Measurements from ENCODE around the gene SLC66A1. TPM values are rescaled to one million over a fixed set of nuclear protein-coding genes. Genes with fewer than 3 reads are reported as not detected.

Gene SLC66A1
- total RNA-seq, 1 experiment from 2014 or later = 49.6 TPM

DNA sequence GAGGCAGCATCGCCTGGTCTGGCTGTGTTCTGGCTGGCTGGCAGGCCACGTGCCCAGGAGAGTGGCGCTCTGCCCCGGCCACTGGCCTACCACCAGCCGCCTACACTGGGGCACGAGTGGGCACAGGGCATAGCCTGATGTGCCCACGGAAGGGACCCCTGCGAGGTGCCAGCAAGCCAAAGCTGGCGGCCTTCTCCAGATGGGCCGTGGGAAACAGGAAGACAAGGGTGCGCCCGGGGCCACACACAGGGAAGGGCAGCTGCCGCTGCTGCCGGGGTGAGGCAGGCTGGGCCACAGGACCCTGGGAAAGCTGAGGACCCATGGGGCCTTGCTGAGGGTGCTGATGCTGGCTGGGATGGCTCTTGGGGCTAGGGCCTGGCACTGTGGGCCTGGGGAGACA is 40.7 kb downstream of the SLC66A1 start:
- in situ Hi-C loops (cut with HindIII; ENCODE audit: low sequenced_read_pairs) = no loop called here
- DNase-seq (ENCODE audit: low spot score) = no peak

DNA sequence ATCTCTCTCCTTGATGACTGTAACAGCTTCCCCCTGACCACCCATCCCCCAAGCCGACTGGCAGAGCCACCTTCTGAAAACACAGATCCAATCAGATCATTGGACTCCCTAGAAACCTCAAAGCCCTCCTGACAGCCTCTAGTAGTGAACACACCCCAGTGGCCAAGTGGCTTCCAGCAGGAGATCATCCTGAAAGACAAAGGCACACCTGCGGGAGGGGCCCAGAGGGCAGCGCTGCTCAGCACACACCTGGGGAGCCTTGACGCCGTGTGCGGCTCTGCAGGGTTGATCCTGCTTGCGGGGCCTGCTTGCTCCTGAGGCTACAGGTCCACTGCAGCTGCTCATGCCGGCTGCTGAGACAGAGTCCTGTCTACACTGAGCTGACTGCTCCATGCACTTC is 41.5 kb downstream of the SLC66A1 start:
- no peak for DNase-seq (ENCODE audit: low spot score)
- in situ Hi-C loops (cut with HindIII; ENCODE audit: low sequenced_read_pairs) = no loop called here

DNA sequence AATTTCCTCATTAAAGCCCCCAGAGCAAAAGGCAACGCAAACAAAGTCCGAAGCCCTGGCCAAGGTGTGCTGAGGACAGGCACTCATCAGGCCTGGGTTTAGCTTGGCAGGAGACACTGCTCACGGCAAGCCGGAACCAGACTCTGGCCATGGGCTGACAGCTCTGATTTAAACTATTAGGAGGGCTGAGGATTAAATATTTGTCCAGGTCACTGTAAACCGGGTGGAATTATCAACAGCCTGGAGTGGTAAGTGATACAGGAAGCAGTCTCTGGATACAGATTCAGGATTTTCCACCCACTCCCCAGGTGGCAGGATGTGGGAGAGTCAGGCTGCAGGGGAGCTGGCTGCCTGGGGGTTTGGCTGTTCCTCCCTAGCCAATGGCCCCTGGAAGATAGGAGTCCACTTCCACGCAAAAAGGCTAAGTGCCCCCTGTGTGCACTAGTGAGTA is 42.4 kb downstream of the SLC66A1 start:
- in situ Hi-C loops (cut with HindIII; ENCODE audit: low sequenced_read_pairs) = no loop called here
- no peak for DNase-seq (ENCODE audit: low spot score)

DNA sequence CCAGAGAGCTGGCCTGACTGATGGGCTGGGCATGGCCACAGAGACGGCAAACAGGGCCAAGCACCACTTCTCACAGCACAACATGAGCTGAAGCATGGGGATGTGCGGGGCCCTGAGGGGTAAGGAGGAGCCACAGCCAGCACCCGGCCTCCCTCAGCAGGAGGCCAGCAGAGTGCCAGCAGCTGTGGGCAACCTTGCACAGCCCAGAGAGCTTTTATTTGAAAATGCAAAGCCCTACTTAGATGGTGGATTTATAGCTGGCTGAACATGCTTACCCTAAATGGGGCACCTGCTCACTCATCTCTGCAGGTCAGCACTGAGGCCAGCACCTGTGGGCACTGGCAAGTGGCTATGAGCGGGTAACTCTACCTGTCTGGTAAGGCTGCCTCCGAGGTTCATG is 44.1 kb downstream of the SLC66A1 start:
- in situ Hi-C loops (cut with HindIII; ENCODE audit: low sequenced_read_pairs) = no loop called here
- no peak for DNase-seq (ENCODE audit: low spot score)

DNA sequence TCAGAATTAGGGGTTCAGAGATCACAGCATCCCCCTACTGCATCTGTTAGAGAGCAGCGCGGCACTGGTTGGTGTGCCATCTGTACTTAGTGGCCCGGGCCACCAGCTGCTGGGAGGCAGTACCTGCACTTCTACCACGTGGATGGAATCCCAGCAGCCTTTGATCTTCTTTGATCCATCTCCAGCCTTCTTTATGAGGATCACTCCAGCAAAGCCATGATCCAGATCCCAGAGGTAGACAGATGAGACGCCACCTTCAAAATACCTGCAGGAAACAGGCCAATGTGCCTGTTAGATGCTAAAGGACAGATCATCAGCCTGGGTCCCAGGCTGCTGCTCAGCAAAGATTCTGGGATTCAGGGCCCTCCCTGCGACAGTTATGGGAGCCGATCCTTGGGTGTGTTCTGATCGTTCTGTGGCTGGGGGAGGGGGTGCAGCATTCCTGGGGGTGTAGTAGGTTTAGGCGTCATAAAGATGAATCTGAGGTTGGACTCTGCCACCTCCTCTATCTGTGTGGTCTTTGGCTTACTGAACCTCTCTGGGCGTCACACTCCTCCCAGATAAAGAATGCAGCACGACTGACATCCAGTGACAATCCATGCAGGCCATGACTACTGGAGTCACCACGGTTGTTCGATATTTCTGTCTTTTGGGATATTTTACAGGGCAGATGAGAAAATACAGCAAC is 45.3 kb downstream of the SLC66A1 start:
- in situ Hi-C loops (cut with HindIII; ENCODE audit: low sequenced_read_pairs) = no loop called here
- DNase-seq (ENCODE audit: low spot score) = no peak

DNA sequence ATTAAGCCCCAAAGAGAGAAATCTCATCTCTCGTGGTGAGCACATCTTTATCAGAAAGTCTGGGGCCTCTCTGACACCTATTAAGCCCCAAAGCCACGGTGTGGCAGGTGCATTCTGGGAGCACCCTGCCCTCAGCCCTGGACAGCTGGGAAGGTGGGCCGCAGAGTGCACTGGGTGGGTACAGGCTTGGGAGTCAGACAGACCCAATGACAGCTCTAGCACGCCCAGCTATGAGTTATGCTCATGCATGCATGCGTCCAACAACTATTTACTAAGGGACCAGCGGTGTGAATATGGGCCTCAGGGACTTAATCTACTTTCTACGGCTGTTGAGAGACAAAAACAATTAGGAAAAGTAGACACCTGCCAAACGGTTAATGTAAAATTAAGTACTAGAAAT is 46.6 kb downstream of the SLC66A1 start:
- in situ Hi-C loops (cut with HindIII; ENCODE audit: low sequenced_read_pairs) = no loop called here
- DNase-seq (ENCODE audit: low spot score) = no peak

DNA sequence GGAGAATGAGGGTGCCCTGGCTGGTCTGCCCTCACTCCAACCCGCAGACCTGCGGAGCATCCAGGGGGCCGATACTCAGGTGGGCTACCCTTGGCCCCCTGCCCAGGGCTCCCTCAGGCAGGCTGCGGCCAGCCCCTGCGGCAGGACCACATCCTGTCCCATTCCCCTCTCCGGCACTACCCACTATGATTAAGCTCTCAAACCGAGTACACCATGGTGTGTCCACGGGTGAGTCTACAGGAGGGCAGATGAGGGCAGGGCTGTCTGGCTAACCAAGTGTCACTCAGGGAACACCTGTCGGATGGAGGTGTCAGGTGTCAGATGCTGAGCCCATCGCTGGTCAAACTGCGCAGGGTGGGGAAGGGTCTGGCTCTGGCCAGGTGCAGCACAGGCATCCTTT is 47.2 kb downstream of the SLC66A1 start:
- in situ Hi-C loops (cut with HindIII; ENCODE audit: low sequenced_read_pairs) = no loop called here
- no peak for DNase-seq (ENCODE audit: low spot score)

DNA sequence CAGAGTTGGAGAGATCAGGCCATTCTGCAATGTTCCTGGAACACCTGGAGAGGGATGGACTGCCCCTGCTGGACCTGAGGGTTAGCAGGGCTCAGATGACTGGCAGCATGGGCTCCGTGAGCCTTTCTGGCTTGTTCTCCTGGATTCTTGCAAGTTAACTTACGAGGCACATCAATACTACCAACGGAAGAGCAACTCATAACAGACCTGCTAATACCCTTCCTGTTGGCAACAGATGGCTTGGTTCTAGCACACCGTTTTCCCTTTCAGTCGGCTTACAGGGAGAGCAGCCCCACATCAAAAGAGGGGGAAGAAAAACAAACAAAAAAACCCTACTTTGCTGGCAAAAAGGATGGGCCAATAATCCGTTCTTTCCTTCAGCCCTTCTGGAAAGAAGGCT is 47.9 kb downstream of the SLC66A1 start:
- in situ Hi-C loops (cut with HindIII; ENCODE audit: low sequenced_read_pairs) = no loop called here
- peak; percentile 77 for DNase-seq (ENCODE audit: low spot score)

DNA sequence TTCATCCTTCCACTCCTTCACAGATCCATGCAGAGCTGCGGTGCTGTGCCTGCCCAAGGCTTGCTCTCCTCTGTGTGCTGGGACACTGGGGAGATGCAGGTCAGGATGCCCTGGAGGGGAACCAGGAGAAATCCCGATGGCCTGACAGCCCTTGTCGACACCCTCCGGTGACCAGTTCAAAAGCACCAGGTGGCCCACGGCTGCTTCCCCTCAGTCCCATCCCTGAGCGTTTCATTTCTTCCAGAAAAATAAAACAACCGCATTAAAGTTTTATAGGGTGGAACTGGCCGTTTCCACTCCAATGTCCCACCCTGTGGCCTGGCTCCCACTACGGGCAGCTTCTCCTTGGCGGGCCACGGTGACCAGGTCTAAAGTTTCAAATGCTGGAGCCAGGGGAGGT is 48.3 kb downstream of the SLC66A1 start:
- in situ Hi-C loops (cut with HindIII; ENCODE audit: low sequenced_read_pairs) = no loop called here
- no peak for DNase-seq (ENCODE audit: low spot score)

DNA sequence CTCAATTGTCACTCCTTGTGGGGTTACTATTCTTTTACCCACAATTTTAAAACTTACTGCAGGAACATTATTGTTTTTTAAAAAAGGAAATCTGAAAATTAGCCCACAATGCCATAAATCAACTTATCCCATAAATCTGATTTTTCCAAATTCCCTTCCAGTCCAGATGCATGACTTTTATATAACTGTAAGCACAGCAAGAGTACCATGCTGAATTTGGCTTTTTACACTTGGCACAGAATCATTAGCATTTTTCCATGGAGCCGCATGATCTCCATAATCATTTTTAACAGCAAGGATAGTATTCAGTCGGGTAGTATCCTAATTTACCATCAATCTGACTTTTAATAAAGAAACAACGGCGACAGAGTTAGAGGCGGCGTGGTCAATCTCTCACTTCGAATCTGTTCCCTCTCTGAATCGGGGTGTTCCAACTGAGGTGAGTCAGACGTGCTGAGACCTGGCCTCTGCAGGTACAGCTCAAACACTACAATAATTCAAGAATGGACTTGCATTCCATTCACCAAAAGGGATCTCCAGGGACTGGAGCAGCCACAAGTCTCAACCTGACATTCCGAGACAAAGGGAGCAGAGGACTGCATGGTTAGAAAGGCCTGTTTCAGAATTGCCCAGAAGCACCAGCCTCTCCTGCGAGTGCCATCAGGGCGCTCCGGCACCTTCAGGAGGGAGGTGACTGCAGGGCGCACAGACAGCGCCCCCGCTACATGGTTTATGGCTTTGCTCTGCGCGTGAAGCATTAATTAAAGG is 48.9 kb downstream of the SLC66A1 start:
- in situ Hi-C loops (cut with HindIII; ENCODE audit: low sequenced_read_pairs) = no loop called here

DNA sequence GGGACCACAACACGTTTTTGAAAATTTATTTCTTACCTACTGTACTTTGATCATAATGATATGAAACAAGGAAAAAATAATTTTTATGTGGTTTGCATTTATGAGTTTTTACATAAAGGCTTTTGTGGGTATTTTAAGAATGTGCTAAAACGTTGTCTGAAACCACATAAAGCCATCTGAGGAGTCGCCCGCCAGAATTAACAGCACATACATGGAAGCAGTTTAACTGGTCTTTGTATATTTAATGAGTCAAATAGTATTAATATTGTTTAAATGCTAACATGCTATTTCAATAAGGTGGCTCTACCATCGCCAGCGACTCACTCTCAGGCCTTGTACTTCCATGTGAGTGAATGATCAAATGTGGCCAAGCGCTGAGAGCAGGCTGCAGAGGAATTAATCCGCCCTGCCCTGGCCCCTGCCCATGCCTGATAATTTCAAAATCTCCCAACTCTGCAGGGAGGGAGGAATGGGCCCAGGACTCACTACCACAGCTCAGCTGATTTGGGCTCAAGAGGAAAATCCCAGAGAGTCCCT is 49.6 kb downstream of the SLC66A1 start:
- in situ Hi-C loops (cut with HindIII; ENCODE audit: low sequenced_read_pairs) = no loop called here
- no peak for DNase-seq (ENCODE audit: low spot score)

More for the DNA sequence above, 48.9 kb downstream of the SLC66A1 start:
- DNase-seq (ENCODE audit: low spot score) = no peak

DNA sequence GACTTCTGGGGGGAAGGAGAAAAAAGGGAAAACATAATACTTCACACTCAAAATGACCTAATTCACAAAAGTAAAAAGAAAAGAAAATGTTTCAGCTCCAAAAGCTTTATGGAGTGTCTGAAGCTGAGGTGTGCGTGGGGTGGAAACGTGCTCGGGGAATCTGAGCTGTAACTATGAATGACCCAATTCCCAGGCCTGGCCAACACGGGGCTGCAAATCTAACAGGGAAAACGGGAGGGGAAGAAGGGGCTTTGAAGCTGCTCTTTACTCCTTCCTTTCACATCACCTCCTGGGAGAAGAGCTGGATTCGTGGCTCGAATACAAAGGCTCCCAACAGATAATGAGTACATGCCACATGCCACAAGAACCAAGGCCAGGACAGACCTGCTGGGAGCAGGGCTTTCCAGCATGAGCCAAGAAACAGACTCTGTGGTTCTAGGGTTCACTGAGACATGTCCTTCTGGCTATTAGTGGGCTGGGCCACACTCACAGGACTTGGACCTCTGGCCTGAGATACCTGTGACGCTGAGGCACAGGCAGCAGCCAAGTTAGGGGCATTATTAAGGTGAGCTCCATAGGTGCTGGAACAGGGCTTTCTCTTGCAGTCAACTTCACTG is 51.5 kb downstream of the SLC66A1 start:
- DNase-seq (ENCODE audit: low spot score) = peak; percentile 95
- in situ Hi-C loops (cut with HindIII; ENCODE audit: low sequenced_read_pairs) = no loop called here

DNA sequence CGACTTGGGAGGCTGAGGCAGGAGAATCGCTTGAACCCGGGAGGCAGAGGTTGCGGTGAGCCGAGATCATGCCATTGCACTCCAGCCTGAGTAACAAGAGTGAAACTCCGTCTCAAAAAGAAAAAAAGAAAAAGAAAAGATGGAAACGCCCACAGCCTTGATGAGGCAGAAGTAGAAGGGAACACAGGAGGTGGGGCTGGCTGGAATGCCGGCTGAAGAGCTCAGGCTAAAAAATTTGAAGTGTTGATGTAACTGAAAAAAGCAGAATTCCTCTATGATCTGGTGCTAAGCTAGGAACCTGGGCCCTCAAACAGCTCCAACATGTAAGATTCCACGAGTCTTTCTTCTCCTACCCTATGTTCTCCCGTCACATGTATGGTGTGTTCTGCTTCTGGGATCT is 53.6 kb downstream of the SLC66A1 start:
- DNase-seq (ENCODE audit: low spot score) = no peak

DNA sequence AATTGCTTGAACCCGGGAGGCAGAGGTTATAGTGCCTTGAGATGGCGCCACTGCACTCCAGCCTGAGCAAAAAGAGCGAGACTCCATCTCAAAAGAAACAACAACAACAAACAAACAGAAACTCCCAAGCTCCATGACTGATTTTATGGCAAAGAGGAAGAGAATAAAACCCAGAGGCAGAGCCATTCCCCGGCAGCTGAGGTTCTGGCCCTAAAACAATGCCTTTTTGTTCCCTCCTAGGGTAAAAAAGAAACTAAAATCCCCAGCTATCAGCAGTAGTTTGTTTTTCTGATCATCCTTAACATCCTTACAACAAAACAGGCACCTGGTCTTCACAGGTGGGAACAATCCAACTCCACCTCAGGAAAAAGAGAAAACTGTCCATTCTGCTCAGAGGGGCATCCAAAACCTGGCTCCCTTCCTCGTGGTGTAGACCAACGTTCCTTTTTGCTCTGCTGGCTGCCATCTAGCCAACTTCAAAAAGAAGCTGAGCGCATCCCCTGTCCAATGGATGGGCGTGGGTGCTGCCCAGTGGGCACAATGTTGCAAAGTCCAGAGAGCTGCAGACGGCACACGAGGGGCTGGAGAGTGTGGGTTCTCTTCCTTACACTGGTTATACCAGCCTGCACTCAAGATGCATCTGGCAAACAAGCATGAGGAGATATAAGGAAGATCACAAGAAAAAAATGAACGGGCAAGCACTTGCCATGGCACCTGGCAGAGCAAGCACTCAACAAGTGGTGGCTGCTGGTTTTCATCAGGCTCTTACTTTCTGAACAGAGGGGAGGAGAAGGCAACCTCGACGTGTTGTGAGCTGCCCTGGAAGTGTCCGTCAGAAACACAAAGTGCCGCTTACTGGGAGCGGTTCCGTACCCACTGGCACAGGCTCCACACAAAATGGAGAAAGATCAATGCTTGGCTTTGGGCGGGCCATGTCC is 54.7 kb downstream of the SLC66A1 start:
- in situ Hi-C loops (cut with HindIII; ENCODE audit: low sequenced_read_pairs) = no loop called here

More for the DNA sequence above, 53.6 kb downstream of the SLC66A1 start:
- in situ Hi-C loops (cut with HindIII; ENCODE audit: low sequenced_read_pairs) = no loop called here

DNA sequence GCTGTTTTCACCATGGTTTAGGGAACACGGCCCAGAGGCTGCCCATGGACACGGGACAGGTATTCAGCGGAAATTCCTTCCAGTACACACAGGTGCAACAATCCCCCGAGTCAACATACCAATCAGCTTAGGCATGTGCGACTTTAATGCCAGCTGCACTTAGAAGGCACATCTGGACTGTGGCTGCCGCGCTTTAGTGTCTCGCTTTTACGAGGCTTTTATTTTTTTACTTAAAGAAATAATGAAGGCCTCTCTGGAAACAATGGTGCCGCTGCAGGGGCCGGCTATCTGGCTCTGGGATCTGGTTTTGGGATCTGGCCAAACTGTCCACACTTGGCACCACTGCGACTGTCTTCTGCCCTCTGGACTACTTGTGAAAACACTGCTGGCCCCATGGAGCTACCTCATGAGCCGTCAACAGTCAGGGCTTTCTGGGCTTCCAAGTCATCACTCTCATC is 55.5 kb downstream of the SLC66A1 start:
- in situ Hi-C loops (cut with HindIII; ENCODE audit: low sequenced_read_pairs) = no loop called here
- DNase-seq (ENCODE audit: low spot score) = peak; percentile 35

More for the DNA sequence above, 54.7 kb downstream of the SLC66A1 start:
- DNase-seq (ENCODE audit: low spot score) = no peak

DNA sequence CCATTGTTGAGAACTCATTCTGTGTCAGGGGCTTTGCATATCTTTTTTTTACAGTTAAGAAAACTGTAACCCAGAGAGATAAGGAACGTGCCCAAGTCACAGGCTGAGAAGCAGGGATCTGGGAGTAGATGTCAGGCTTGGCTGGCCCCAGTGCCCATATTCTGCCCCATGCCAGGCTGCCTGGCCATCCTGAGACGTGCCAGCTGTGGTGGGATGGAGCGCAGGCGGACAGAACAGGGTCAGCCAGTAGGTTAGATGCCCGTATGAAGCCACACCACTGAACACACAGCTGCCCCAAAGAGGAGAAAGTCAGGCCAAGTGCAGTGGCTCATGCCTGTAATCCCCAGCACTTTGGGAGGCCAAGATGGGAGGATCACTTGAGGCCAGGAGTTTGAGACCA is 55.9 kb downstream of the SLC66A1 start:
- in situ Hi-C loops (cut with HindIII; ENCODE audit: low sequenced_read_pairs) = no loop called here

DNA sequence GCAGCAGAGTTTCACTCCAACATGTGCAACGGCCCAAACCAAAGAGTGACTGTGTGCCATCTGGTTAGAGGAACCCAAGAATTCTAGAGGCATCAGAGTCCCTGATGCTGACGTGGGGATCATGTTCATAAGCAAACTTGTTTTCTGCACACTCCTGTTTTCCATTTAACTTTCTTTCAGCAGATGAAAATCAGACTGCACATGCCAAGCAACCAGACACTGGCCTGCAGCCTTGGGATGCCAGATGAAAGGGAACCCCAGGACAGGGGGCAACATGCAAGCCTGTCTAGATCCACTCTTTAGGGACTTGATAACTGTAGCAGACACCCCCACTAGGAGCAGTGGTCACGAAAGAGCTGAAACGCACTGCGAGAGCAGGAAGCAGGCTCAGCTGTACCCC is 56.8 kb downstream of the SLC66A1 start:
- no peak for DNase-seq (ENCODE audit: low spot score)
- in situ Hi-C loops (cut with HindIII; ENCODE audit: low sequenced_read_pairs) = no loop called here

More for the DNA sequence above, 55.9 kb downstream of the SLC66A1 start:
- no peak for DNase-seq (ENCODE audit: low spot score)

DNA sequence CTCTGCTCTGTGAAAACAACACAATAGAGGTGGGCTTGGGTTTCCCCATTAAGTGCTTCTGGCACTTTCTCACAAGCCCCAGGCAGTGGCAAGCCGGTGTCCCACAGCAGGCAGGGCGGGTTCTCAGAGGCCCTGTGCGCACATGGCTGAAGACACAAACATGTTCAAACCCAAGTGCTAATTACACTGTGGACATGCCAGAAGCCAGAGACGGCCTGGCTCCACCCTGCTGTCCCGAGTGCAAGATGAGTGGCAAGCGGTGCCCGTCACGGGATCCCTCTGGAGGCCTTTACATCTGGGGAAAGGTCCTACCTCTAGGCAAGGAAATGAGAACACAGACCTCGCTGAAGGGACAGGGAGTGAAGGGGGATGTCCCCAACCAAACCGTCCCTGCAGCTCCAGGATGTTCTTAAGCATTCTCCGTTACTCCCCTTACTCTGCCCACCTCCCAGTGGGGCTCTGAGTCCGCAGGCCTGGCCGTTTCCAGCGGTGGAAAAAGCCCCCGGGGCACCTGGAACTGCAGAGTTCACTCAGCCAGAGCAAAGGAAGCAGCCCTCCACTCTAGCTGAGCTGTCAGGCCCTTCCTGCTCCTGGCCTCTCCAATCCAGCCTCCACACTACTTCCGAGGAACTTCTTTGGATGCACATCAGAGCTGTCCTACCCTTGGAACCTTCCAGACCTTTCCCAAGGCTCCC is 57.4 kb downstream of the SLC66A1 start:
- in situ Hi-C loops (cut with HindIII; ENCODE audit: low sequenced_read_pairs) = no loop called here
- DNase-seq (ENCODE audit: low spot score) = no peak
